Vagina (tissue), 2 donors: ENCODE results near the gene HAO2. TPM values are rescaled to one million over a fixed set of nuclear protein-coding genes. Genes with fewer than 3 reads are reported as not detected.

ENCODE experiments used
- DNase-seq, 2 donors: peaks; one replicate each; pipeline ENCODE4 v3.0.0-alpha.2; 2017; ENCODE audit errors: extremely low spot score in 2 of 2
- H3K27ac ChIP-seq: fragments of 200-600 bp; sonication (generic); one replicate; pipeline ENCODE4 v1.5.1; 2019
- H3K27me3 ChIP-seq: fragments of 200-600 bp; sonication (generic); one replicate; pipeline ENCODE4 v1.5.1; 2019
- H3K36me3 ChIP-seq, 2 donors: fragments of 200-600 bp; sonication (generic); one replicate each; pipeline ENCODE4 v1.5.1; 2017 to 2019
- H3K4me1 ChIP-seq: fragments of 200-600 bp; sonication (generic); one replicate; pipeline ENCODE4 v1.5.1; 2019
- H3K4me3 ChIP-seq, 2 donors: fragments of 200-600 bp; sonication (generic); 1 replicate in 1 of 2; 2 replicates in 1 of 2; pipeline ENCODE4 v1.5.1; 2016 to 2019
- H3K9me3 ChIP-seq: fragments of 200-600 bp; sonication (generic); one replicate; pipeline ENCODE4 v1.5.1; 2019
- CTCF ChIP-seq, 3 experiments: fragments of 450-650 bp in 2 of 3; fragments of 200-600 bp in 1 of 3; sonication (generic) in 1 of 3; IDR thresholded peaks; one replicate each; pipeline ENCODE4 v1.5.1; 2017 to 2019; ENCODE audit warnings: antibody characterized with exemption in 3 of 3, mild to moderate bottlenecking in 2 of 3, moderate library complexity in 2 of 3
- POLR2A ChIP-seq, 2 donors: fragments of 450-650 bp; IDR thresholded peaks; one replicate each; pipeline ENCODE4 v1.6.1; 2017; ENCODE audit warnings: antibody characterized with exemption in 2 of 2, mild to moderate bottlenecking in 2 of 2, moderate library complexity in 2 of 2
- POLR2AphosphoS5 ChIP-seq, 2 donors: sonication (generic); formaldehyde crosslinking; IDR thresholded peaks; one replicate each; pipeline ENCODE4 v1.9.0; 2017; ENCODE audit warnings: antibody characterized with exemption in 2 of 2, mild to moderate bottlenecking in 2 of 2, low read depth in 1 of 2; ENCODE audit not compliant: insufficient read depth in 1 of 2
- intact Hi-C: fragments of 100-400 bp; cut with DNase I; formaldehyde crosslinking; loops from one replicate; pipeline ENCODE4 v1.15.1; 2023
- total RNA-seq: library from RNA; depleted of rRNA; stranded (reverse); fragments of >200 nt; gene quantifications from one replicate; pipeline ENCODE4 v1.2.3, GENCODE V29; 2016

The HAO2 gene
- total RNA-seq, 1 donor from 2014 or later = not detected

DNA sequence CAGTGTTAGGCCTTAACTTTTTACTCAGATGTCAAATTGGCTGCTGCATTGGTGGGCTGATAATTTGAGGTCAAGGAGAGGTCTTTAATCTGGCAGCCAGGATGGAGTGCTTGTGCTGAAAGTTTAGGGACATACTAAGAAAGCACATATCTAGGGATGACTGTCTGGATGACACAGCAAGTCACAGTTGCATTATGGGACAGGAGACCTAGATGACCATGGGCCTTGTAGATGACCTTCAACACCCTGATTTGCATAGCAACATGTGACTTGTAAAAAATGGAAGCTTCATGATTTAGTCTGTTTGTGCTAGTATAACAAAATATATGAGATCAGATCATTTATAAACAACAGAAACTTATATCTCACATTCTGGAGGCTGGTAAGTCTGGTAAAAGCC lies 28.4 kb downstream of the HAO2 start:
- Histone ChIP-seq H3K27ac (no peak overlapping the region), H3K27me3 (no peaks in the 10 kb centered on the region), H3K4me3 (no peak overlapping the region), H3K4me1 (no peaks in the 10 kb centered on the region), H3K9me3 (no peaks in the 10 kb centered on the region), H3K36me3 (no peaks in the 10 kb centered on the region)
- TF ChIP-seq POLR2A (IDR thresholded peaks at IDR 0.05) = no peak
- TF ChIP-seq POLR2AphosphoS5 (IDR thresholded peaks at IDR 0.05; ENCODE audit: insufficient read depth in 1 of 2, low read depth in 1 of 2) = no peak
- TF ChIP-seq CTCF (IDR thresholded peaks at IDR 0.05) = no peak
- intact Hi-C loops = no loop called here
- DNase-seq = no peak

- H3K27me3 ChIP-seq = no peaks in the 10 kb centered on the region
- no peak overlapping the region for H3K27ac ChIP-seq
- no peaks in the 10 kb centered on the region for H3K4me1 ChIP-seq
- no peaks in the 10 kb centered on the region for H3K9me3 ChIP-seq
- no peak for TF ChIP-seq POLR2AphosphoS5 (IDR thresholded peaks at IDR 0.05; ENCODE audit: insufficient read depth in 1 of 2, low read depth in 1 of 2)
- TF ChIP-seq CTCF (IDR thresholded peaks at IDR 0.05) = no peak
- no peak for TF ChIP-seq POLR2A (IDR thresholded peaks at IDR 0.05)
- no peaks in the 10 kb centered on the region for H3K36me3 ChIP-seq
- no peak overlapping the region for H3K4me3 ChIP-seq
- DNase-seq = no peak
- intact Hi-C loops = no loop called here
Observed at GRCh38 chr1:119397986-119398385, 29.4 kb downstream of the HAO2 start.

DNA sequence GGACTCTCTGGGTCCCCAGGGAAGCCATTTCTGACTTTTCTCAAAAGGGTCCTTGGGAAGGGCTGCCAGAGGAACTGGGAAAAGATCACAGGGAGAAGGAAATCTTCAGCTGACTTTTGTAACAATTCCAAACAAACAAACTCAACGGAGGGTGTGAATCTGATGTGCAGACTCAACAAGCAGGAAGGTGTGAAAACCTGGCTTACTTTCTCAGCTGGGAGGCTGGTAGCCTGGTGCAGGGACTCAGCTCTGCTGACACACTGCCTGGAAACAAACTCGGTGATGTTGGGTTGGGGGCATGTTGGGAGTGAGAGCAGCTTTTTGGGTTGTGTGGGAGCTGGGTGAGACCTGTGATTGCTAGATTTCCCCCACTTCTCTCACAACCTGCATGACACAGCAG lies 36.2 kb downstream of the HAO2 start:
- Histone ChIP-seq H3K27ac (no peak overlapping the region), H3K9me3 (no peaks in the 10 kb centered on the region), H3K36me3 (no peaks in the 10 kb centered on the region), H3K4me3 (no peak overlapping the region), H3K27me3 (no peaks in the 10 kb centered on the region), H3K4me1 (no peaks in the 10 kb centered on the region)
- no peak for DNase-seq
- TF ChIP-seq CTCF (IDR thresholded peaks at IDR 0.05) = no peak
- TF ChIP-seq POLR2AphosphoS5 (IDR thresholded peaks at IDR 0.05; ENCODE audit: insufficient read depth in 1 of 2, low read depth in 1 of 2) = no peak
- no peak for TF ChIP-seq POLR2A (IDR thresholded peaks at IDR 0.05)
- intact Hi-C loops = no loop called here

- H3K4me3 ChIP-seq = no peak overlapping the region
- H3K27me3 ChIP-seq = no peaks in the 10 kb centered on the region
- no peak for TF ChIP-seq POLR2AphosphoS5 (IDR thresholded peaks at IDR 0.05; ENCODE audit: insufficient read depth in 1 of 2, low read depth in 1 of 2)
- no peaks in the 10 kb centered on the region for H3K36me3 ChIP-seq
- H3K4me1 ChIP-seq = no peaks in the 10 kb centered on the region
- no peak overlapping the region for H3K27ac ChIP-seq
- no peaks in the 10 kb centered on the region for H3K9me3 ChIP-seq
- intact Hi-C loops = no loop called here
- no peak for DNase-seq
Observed at GRCh38 chr1:119409731-119410130, 41.1 kb downstream of the HAO2 start.

DNA sequence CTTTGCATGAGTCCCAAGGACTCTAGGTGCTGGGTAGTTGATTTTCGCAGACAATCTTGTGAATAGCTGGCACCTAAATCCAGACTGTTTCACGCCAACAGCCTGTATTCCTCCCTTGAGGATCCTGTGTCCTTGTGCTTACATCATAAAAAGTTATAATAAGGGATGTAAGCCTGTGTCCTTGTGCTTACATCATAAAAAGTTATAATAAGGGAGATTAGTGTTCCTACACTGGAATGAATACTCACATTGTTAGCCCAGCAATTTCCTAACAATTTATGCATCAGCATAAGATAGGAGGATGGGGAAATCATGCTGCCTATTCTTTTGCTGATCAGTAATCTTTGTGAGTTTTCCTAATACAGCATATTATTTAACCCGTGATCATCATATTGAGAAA lies 42.4 kb downstream of the HAO2 start:
- intact Hi-C loops = no loop called here
- H3K27ac ChIP-seq = no peak overlapping the region
- H3K9me3 ChIP-seq = no peaks in the 10 kb centered on the region
- no peak overlapping the region for H3K4me3 ChIP-seq
- no peaks in the 10 kb centered on the region for H3K4me1 ChIP-seq
- no peaks in the 10 kb centered on the region for H3K36me3 ChIP-seq
- H3K27me3 ChIP-seq = no peaks in the 10 kb centered on the region
- DNase-seq = no peak
- TF ChIP-seq POLR2AphosphoS5 (IDR thresholded peaks at IDR 0.05; ENCODE audit: insufficient read depth in 1 of 2, low read depth in 1 of 2) (no peak), POLR2A (IDR thresholded peaks at IDR 0.05) (no peak), CTCF (IDR thresholded peaks at IDR 0.05) (no peak)

DNA sequence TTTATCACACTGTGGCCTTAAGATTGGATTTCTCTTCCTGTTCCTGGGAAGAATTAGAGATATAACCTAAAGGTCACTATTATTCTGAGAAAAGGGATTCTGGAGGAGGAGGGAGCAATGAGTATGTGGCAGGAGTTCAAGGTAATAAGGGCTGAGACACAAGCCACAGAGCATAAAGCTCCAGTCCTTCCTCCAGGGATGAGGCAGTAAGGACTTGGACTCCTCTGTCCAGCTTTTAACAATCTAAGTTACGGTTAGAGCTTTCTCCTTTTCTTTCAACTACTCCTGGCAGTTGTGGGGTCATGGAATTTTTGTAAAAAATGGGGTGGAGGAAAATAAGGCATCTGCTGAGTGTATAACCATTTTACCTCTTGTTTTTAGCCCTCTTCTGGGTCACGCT lies 46.4 kb downstream of the HAO2 start, which contains the start of gene HSD3B2:
HSD3B2 (plus strand) TSS at position 201 of the 400 bp plus-strand sequence. CDS start 270 bp downstream, outside the sequence.
- intact Hi-C loops = no loop called here
- Histone ChIP-seq H3K4me3 (no peak within 1 kb of the TSS), H3K4me1 (no peaks in the 10 kb centered on the region), H3K27ac (no peak within 1 kb of the TSS), H3K9me3 (no peaks in the 10 kb centered on the region), H3K36me3 (no peaks in the 10 kb centered on the region), H3K27me3 (no peaks in the 10 kb centered on the region)
- DNase-seq = no peak
- TF ChIP-seq CTCF (IDR thresholded peaks at IDR 0.05) (no peak), POLR2AphosphoS5 (IDR thresholded peaks at IDR 0.05; ENCODE audit: insufficient read depth in 1 of 2, low read depth in 1 of 2) (no peak), POLR2A (IDR thresholded peaks at IDR 0.05) (no peak)
